ENCODE measurements around the gene DGKG.

- TF ChIP-seq CTCF (conservative IDR thresholded peaks at IDR 0.05; ENCODE audit: low read length) (no peak), EZH2phosphoT487 (IDR thresholded peaks at IDR 0.05; ENCODE audit: borderline replicate concordance) (no peak)
Measured at GRCh38 chr3:186273586-186273985, 88.4 kb downstream of the DGKG start.
